Cardiac muscle cell (in vitro differentiated cells and primary cell): ENCODE measurements around the gene PHEX. TPM values are rescaled to one million over a fixed set of nuclear protein-coding genes. Genes with fewer than 3 reads are reported as not detected.

ENCODE experiments used
- DNase-seq, 2 donors: peaks; one replicate each; pipeline versions ENCODE4 v3.0.0 to v3.0.0-alpha.2; 2010 to 2017; ENCODE audit warnings: low read depth in 1 of 2, low spot score in 1 of 2
- H3K27ac ChIP-seq: fragments of 200-600 bp; sonication (generic); 2 replicates; pipeline ENCODE4 v1.5.1; 2016
- H3K27me3 ChIP-seq: fragments of 200-600 bp; sonication (generic); 2 replicates; pipeline ENCODE4 v1.6.0; 2016; ENCODE audit warnings: control low read depth
- H3K36me3 ChIP-seq: fragments of 200-600 bp; sonication (generic); 2 replicates; pipeline ENCODE4 v1.5.1; 2016; ENCODE audit warnings: control low read depth
- H3K4me1 ChIP-seq: fragments of 200-600 bp; sonication (generic); 2 replicates; pipeline ENCODE4 v1.8.1; 2017; ENCODE audit warnings: low read depth, mild to moderate bottlenecking, mixed run types
- H3K4me3 ChIP-seq: fragments of 200-600 bp; sonication (generic); 2 replicates; pipeline ENCODE4 v1.5.1; 2016; ENCODE audit warnings: mild to moderate bottlenecking
- H3K9me3 ChIP-seq: fragments of 200-600 bp; sonication (generic); 2 replicates; pipeline ENCODE4 v1.5.1; 2017; ENCODE audit warnings: low read depth, mild to moderate bottlenecking, control low read depth
- polyA plus RNA-seq: library from polyadenylated mRNA; unstranded; fragments of >200 nt; fragmentation: Nextera tagmentation; extraction: Ambion mirVana; gene quantifications from 2 replicates; pipeline ENCODE4 v1.2.1, GENCODE V29; 2016
- total RNA-seq: library from RNA; depleted of rRNA; stranded (reverse); fragments of >200 nt; gene quantifications from 2 replicates; pipeline ENCODE4 v1.2.3, GENCODE V29; 2016
- TF ChIP-seq, protein P1 (sequence below): IDR thresholded peaks from 2 replicates; pipeline ENCODE4 v1.5.1; 2012; ENCODE audit warnings: low read depth, mild to moderate bottlenecking, low read length

Gene PHEX
- total and polyA plus RNA-seq, 2 experiments from 2014 or later: 0.21 to 0.62 TPM

DNA sequence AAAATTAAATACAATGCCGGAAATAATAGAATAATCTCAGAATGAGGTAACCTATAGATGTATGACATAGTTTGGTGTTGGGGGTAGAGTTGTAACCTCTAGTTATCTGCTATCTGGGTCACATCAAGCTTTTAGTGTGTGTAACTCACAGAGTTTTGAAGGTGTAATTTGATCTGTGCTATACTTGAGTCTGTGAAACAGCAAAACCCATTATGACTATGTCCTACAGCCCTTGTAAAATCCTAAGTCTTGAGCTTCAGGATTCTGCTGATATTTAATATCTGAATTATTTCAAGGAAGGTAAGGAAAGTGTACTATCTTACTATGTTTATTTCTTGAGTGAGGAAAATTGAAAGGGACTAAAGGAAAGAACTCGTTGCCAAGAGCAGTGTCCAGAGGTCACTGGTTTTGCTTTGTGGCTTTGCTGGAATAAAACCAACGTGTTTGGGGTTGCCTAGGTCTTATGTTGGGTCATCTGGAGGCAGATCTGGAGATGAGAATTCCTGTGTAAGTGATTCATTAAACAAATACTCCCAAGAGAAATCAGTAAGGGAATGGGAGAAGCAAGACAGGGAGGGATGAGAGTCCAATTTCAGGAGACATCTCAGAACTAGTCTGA lies 132.8 kb downstream of the PHEX start:
- TF ChIP-seq, protein P1, sequence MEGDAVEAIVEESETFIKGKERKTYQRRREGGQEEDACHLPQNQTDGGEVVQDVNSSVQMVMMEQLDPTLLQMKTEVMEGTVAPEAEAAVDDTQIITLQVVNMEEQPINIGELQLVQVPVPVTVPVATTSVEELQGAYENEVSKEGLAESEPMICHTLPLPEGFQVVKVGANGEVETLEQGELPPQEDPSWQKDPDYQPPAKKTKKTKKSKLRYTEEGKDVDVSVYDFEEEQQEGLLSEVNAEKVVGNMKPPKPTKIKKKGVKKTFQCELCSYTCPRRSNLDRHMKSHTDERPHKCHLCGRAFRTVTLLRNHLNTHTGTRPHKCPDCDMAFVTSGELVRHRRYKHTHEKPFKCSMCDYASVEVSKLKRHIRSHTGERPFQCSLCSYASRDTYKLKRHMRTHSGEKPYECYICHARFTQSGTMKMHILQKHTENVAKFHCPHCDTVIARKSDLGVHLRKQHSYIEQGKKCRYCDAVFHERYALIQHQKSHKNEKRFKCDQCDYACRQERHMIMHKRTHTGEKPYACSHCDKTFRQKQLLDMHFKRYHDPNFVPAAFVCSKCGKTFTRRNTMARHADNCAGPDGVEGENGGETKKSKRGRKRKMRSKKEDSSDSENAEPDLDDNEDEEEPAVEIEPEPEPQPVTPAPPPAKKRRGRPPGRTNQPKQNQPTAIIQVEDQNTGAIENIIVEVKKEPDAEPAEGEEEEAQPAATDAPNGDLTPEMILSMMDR: no peak
- Histone ChIP-seq H3K27me3 (no peaks in the 10 kb centered on the region), H3K4me1 (no peaks in the 10 kb centered on the region), H3K36me3 (no peaks in the 10 kb centered on the region), H3K4me3 (no peak overlapping the region), H3K9me3 (no peaks in the 10 kb centered on the region), H3K27ac (no peak overlapping the region)
- no peak for DNase-seq

DNA sequence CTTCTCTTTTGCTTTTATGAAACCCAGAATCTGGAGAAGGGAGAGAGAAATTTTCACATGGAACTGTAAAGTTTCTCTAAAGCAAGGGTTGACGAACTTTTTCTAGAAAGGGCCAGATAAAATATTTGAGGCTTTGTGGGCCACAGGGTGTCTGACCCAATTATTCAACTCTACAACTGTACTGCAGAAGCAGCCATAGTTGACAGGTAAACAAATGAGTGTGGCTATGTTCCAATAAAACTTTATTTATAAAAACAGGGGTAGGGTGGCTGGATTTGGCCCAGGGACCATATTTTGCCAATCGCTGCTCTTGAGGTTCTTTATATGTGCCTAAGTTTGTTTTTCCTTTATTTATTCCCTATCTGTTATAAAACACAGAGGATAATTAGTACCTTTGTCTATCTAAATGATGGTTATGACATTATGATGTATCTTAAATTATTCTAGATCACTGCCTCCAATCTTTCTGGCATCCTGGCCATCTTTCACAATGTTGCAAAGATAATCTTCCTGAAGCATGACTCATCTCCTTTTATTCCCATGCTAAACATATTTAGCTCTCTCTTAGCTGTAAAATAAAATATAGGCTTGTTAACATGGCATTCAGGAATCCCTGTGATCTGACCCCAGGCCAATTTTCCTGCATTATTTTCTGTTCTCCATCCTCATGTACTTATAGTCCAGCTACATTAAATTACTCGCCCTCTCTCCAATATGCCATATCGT lies 133.8 kb downstream of the PHEX start:
- H3K36me3 ChIP-seq: no peaks in the 10 kb centered on the region
- peak in 1 of 2 donors; percentile 23 for DNase-seq
- TF ChIP-seq, protein P1: no peak

DNA sequence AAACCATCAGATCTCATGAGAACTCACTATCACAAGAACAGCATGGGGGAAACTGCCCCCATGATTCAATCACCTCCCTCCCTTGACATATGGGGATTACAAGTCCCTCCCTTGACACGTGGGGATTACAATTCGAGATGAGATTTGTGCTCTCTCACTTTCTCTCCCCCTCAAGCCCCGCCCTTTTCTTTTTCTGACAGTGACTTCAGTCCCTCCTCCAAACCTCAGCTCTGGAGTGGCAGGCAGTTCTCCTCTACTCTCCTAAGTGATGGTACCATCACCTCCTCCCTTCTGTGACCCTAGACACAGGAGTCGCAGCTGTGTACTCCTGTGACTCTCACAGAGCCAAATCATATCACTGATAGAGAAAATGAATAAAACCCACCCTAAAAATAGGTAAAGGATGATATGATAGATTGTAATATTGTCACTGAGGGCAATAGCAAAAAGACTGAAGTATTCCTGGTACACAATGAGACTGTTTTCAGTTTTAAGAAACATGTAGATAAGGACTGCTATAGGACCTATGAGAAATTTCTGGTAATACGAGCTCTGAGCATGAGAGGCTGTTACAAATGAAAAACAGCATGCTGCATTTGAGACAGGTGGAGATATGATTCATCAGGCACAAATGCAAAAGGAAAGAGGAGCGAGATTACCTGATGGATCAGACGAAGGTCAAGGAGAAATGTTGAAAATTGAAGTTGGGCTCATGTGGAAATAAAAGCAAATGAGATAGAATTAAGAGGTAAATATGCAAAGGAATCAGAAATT lies 139.3 kb downstream of the PHEX start:
- H3K27me3 ChIP-seq: no peaks in the 10 kb centered on the region
- peaks cover 9% of the 10 kb centered on the region for H3K4me1 ChIP-seq
- no peaks in the 10 kb centered on the region for H3K36me3 ChIP-seq
- TF ChIP-seq, protein P1: no peak
- peak overlapping the region; percentile 65 for H3K27ac ChIP-seq
- no peaks in the 10 kb centered on the region for H3K9me3 ChIP-seq
- H3K4me3 ChIP-seq: no peak overlapping the region
- no peak for DNase-seq

More for the DNA sequence above, 133.8 kb downstream of the PHEX start:
- H3K4me1 ChIP-seq: no peaks in the 10 kb centered on the region
- no peaks in the 10 kb centered on the region for H3K9me3 ChIP-seq
- H3K27ac ChIP-seq: no peak overlapping the region
- H3K4me3 ChIP-seq: no peak overlapping the region
- H3K27me3 ChIP-seq: no peaks in the 10 kb centered on the region

DNA sequence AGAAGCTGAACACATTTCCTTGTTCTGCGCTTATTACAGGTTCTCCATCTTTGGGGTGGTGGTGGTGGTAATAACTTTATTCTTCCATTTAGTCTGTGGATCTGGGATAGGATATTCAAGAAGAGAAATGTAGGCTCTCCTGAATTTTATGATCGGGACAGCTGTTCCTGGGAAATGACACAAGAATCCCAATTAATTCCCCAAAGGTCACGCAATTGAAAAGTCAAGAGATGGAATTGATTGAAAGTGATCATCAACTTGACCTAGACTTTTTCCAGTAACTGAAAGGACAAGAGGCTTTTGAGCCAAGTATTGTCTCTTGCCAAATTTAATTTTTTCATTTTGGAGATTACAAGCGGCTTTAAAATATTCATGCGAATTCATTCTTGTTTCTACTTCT lies 141.8 kb downstream of the PHEX start:
- no peak overlapping the region for H3K4me3 ChIP-seq
- no peak for DNase-seq

DNA sequence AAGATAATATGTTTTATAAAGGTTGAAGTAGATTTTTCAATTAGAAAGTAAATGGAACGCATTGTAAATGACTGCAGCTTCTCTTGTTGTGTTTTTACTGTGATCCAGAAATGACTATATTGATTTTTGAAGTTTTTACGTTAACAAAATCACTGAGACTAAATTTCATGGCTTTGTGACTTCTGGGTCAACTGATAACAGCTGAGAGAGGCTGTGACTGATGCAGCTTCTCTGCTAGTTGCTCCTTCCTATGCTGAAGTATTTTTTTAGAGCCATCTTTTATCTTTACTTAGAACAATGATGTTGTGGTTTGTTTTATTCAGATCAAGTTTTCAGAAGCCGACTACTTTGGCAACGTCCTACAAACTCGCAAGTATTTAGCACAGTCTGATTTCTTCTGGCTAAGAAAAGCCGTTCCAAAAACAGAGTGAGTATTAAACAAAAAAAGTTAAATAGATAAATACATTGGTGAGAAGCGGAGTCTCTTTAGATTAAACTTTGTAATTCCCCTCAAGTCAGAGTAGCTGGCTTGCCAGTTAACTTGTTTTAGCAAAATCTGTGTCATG lies 145.9 kb downstream of the PHEX start:
- TF ChIP-seq, protein P1: no peak
- no peaks in the 10 kb centered on the region for H3K9me3 ChIP-seq
- H3K4me3 ChIP-seq: no peak overlapping the region
- H3K27ac ChIP-seq: peak overlapping the region; percentile 55
- no peak for DNase-seq
- no peaks in the 10 kb centered on the region for H3K36me3 ChIP-seq
- H3K27me3 ChIP-seq: no peaks in the 10 kb centered on the region
- H3K4me1 ChIP-seq: peaks cover 10% of the 10 kb centered on the region

More for the DNA sequence above, 141.8 kb downstream of the PHEX start:
- Histone ChIP-seq H3K27me3 (no peaks in the 10 kb centered on the region), H3K27ac (no peak overlapping the region), H3K4me1 (peaks cover 19% of the 10 kb centered on the region), H3K36me3 (no peaks in the 10 kb centered on the region), H3K9me3 (no peaks in the 10 kb centered on the region)
- TF ChIP-seq, protein P1: no peak
